ENCODE data around the gene SLC6A3. TPM values are rescaled to one million over a fixed set of nuclear protein-coding genes. Genes with fewer than 3 reads are reported as not detected.

The SLC6A3 gene
- total and polyA plus RNA-seq, 10 donors, result 0.02 to 0.27 (median 0.07) TPM; not detected in 4

GRCh38 chr5:1356873-1357787, 88.1 kb downstream of the SLC6A3 start:
- Histone ChIP-seq H3K36me3 (no peaks in the 10 kb centered on the region), H3K27ac (no peak overlapping the region), H3K4me3 (no peak overlapping the region), H3K4me1 (no peaks in the 10 kb centered on the region), H3K27me3 (replicated peaks in 1 of 7) (peaks cover 0 to 60% (median 20%) of the 10 kb centered on the region in 7 donors), H3K9me3 (no peaks in the 10 kb centered on the region)
- no peak for TF ChIP-seq POLR2A (IDR thresholded peaks at IDR 0.05)
- TF ChIP-seq CTCF (IDR thresholded peaks at IDR 0.05 in 8 of 11, conservative IDR thresholded peaks at IDR 0.05 in 3 of 11), result no peak
- TF ChIP-seq POLR2AphosphoS5 (IDR thresholded peaks at IDR 0.05), result no peak
- intact Hi-C loops (cut with DNase I; ENCODE audit: low total_unique reads), result no loop called here
- 72 to 80% (median 74%) methylated on average over 27 to 28 of the region's 28 CpGs for WGBS, 5 donors
- DNase-seq, result peak; percentile 47

GRCh38 chr5:1354576-1354975, 90.7 kb downstream of the SLC6A3 start:
- peaks cover 0 to 35% (median 14%) of the 10 kb centered on the region in 7 donors for H3K27me3 ChIP-seq (replicated peaks in 1 of 7)
- no peak for DNase-seq
- H3K27ac ChIP-seq, result no peak overlapping the region
- H3K4me3 ChIP-seq, result no peak overlapping the region
- no peaks in the 10 kb centered on the region for H3K4me1 ChIP-seq
- intact Hi-C loops (cut with DNase I; ENCODE audit: low total_unique reads), result no loop called here
- 47 to 58% (median 50%) methylated on average over 4 of the region's 4 CpGs for WGBS, 5 donors
- TF ChIP-seq CTCF (IDR thresholded peaks at IDR 0.05 in 8 of 11, conservative IDR thresholded peaks at IDR 0.05 in 3 of 11) (no peak), POLR2AphosphoS5 (IDR thresholded peaks at IDR 0.05) (no peak), POLR2A (IDR thresholded peaks at IDR 0.05) (no peak)
- no peaks in the 10 kb centered on the region for H3K36me3 ChIP-seq
- no peaks in the 10 kb centered on the region for H3K9me3 ChIP-seq

DNA sequence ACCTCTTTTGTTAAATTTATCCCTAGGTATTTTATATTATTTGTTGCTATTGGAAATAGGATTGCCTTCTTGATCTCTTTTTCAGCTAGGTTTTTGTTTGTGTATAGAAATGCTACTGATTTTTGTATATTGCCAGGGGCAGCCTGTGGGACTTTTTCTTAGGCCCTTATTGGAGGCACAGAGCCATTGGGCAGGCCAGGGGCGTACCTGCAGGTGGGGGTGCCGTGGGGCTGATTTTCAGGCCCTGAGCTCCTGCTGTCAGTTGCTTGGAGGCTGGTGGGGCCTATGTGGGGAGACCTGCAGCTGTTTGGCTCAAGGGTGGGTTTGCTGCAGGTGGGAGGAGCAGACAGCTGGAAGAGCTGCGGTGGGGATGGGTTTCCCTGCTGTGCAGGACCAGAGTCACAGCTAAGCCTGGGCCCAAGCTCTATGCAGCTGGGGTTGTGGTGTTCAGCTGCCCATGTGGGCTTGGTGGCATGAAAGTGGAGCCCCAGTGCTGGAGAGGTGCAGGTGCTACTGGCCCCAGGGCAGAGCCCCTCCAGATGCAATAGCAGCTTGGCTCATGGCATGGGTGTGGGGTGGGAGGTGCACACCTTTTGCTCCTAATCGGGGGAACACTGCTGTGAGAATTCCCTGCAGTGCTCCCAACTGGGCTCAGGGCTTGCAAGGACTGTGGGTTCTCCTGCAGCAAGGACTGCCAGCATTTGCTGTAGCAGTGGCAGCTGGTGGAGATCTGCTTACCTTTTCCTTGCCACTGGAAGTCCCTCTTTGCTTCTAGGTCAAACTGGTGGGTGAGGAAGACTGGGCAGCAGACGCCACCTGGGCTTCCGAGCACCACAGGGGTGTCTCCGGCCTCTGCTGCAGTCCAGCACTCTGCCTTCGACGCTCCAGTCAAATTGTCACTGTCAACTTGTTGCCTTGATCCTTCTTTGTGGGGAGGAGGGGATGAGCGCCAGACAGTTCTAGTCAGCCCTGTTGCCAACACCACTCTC, 92.7 kb downstream of the SLC6A3 start:
- TF ChIP-seq POLR2AphosphoS5 (IDR thresholded peaks at IDR 0.05), result no peak
- TF ChIP-seq CTCF (IDR thresholded peaks at IDR 0.05 in 8 of 11, conservative IDR thresholded peaks at IDR 0.05 in 3 of 11), result no peak
- no peak for TF ChIP-seq POLR2A (IDR thresholded peaks at IDR 0.05)
- WGBS, 5 donors, result 68 to 84% (median 77%) methylated on average over 9 to 10 of the region's 10 CpGs
- H3K36me3 ChIP-seq, result no peaks in the 10 kb centered on the region
- no peaks in the 10 kb centered on the region for H3K9me3 ChIP-seq
- no peak overlapping the region for H3K4me3 ChIP-seq
- H3K27ac ChIP-seq, result no peak overlapping the region
- intact Hi-C loops (cut with DNase I; ENCODE audit: low total_unique reads), result no loop called here
- peak; percentile 64 for DNase-seq
- peaks cover 0 to 2% (median 0%) of the 10 kb centered on the region in 6 donors for H3K4me1 ChIP-seq
- peaks cover 0 to 14% (median 0%) of the 10 kb centered on the region in 7 donors for H3K27me3 ChIP-seq (replicated peaks in 1 of 7)

All from spleen (tissue), 11 donors.